ENCODE data around the gene TMEM37. TPM values are rescaled to one million over a fixed set of nuclear protein-coding genes. Genes with fewer than 3 reads are reported as not detected.

TMEM37 gene
- total RNA-seq, 1 donor from 2014 or later = not detected

DNA sequence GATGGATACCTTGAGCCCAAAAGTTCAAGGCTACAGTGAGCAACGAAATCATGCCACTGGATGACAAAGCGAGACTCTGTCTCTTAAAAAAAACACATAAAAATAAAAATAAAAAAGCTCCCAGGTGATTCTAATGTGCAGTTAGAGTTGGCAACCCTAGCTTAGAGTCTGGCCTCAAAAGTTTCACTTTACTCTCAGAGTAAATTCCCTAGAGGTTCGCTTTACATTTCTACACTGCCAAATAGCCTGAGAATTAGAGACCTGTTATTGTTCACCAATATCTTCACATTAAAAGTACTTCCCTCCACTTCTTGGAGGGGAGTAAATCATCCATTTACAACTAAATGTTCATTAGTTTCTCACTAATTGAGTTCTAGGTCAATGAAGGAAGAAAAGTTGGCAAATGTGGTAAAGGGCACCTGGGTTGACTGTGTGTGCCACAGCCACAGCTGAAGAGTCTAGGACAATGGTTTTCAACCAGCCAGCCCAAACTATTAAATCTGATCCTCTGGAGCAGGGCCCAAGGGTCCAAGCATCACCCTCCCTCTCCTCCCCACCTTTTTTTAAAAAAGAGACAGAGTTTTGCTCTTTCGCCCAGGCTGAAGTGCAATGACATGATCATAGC lies 15.2 kb upstream of the TMEM37 start:
- TF ChIP-seq, protein P1, sequence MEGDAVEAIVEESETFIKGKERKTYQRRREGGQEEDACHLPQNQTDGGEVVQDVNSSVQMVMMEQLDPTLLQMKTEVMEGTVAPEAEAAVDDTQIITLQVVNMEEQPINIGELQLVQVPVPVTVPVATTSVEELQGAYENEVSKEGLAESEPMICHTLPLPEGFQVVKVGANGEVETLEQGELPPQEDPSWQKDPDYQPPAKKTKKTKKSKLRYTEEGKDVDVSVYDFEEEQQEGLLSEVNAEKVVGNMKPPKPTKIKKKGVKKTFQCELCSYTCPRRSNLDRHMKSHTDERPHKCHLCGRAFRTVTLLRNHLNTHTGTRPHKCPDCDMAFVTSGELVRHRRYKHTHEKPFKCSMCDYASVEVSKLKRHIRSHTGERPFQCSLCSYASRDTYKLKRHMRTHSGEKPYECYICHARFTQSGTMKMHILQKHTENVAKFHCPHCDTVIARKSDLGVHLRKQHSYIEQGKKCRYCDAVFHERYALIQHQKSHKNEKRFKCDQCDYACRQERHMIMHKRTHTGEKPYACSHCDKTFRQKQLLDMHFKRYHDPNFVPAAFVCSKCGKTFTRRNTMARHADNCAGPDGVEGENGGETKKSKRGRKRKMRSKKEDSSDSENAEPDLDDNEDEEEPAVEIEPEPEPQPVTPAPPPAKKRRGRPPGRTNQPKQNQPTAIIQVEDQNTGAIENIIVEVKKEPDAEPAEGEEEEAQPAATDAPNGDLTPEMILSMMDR (IDR thresholded peaks at IDR 0.05; ENCODE audit: insufficient read depth, low read length, severe bottlenecking) = no peak
- Histone ChIP-seq H3K4me3 (ENCODE audit: low read depth, low read length) (no peak overlapping the region), H3K27me3 (ENCODE audit: control insufficient read depth, insufficient read depth, low read length) (peaks cover 7% of the 10 kb centered on the region), H3K36me3 (ENCODE audit: control insufficient read depth, insufficient read depth, low read length) (no peaks in the 10 kb centered on the region)
- DNase-seq (ENCODE audit: low read depth) = no peak
- FAIRE-seq = no peak

DNA sequence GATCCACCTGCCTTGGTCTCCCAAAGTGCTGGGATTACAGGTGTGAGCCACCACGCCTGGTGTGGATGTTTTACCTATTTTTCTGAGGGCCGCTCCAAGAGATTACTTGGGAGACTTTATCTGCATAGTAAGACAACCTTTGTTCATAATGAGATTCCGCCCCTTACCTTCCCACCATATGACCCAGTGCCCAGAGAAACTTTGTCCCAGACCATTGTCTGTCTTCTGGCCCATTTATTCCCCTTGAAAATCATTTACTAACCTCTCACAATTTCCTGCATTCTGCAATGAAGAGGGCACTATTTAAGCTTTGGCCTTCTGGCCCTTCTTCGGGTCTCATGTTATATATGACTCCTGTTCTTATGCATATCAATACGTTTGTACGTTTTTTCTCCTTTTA lies 13.7 kb upstream of the TMEM37 start:
- peaks cover 7% of the 10 kb centered on the region for H3K27me3 ChIP-seq (ENCODE audit: control insufficient read depth, insufficient read depth, low read length)
- TF ChIP-seq, protein P1 (IDR thresholded peaks at IDR 0.05; ENCODE audit: insufficient read depth, low read length, severe bottlenecking) = no peak
- H3K36me3 ChIP-seq (ENCODE audit: control insufficient read depth, insufficient read depth, low read length) = no peaks in the 10 kb centered on the region
- DNase-seq (ENCODE audit: low read depth) = no peak
- H3K4me3 ChIP-seq (ENCODE audit: low read depth, low read length) = no peak overlapping the region
- no peak for FAIRE-seq

DNA sequence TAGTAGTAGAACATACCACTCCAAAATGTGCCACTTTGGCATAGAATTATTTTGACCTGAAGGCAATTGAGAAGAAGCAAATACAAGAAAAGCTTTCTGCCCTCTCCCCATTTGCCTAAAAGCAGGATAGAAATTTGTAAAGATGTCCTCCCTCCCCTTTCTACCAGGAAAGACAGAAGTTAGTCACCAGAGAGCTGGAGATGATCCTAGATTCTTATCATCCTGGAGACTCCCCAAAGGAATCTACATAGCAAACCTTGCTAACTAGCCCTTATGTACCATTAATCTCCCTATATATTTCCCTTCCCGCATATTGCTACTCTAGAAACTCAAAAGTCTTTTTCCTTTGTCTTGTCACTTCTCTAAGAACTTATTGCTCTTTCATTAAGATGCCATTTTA lies 12.6 kb upstream of the TMEM37 start:
- H3K36me3 ChIP-seq (ENCODE audit: control insufficient read depth, insufficient read depth, low read length) = no peaks in the 10 kb centered on the region
- FAIRE-seq (no peak), DNase-seq (ENCODE audit: low read depth) (no peak)
- TF ChIP-seq, protein P1 (IDR thresholded peaks at IDR 0.05; ENCODE audit: insufficient read depth, low read length, severe bottlenecking) = no peak
- H3K4me3 ChIP-seq (ENCODE audit: low read depth, low read length) = no peak overlapping the region
- H3K27me3 ChIP-seq (ENCODE audit: control insufficient read depth, insufficient read depth, low read length) = peaks cover 6% of the 10 kb centered on the region

DNA sequence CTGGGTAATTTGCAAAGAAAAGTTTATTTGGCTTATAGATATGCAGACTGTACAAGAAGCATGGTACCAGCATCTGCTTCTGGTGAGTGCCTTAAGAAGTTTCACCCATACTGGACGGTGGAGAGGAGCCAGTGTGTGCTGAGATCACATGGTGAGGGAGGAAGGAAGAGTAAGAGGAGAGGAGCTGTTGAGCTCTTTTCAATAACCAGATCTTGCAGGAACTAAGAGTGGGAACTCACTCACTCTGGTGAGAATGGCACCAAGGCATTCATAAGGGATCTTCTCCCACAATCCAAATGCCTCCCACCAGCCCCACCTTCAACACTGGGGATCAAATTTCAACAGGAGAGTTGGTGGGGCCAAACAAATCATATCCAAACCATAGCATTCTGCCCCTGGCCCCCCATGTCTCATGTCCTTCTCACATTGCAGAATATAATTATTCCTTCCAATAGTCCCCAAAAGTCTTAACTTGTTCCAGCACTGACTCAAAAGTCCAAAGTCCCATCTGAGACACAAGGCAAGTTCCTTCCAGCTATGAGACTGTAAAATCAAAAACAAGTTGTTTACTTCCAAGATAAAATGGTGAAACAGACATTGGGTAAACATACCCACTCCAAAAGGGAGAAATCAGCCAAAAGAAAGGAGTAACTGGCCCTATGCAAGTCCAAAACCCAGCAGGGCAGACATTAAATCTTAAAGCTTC lies 11.7 kb upstream of the TMEM37 start:
- Histone ChIP-seq H3K4me3 (ENCODE audit: low read depth, low read length) (no peak overlapping the region), H3K27me3 (ENCODE audit: control insufficient read depth, insufficient read depth, low read length) (peaks cover 9% of the 10 kb centered on the region), H3K36me3 (ENCODE audit: control insufficient read depth, insufficient read depth, low read length) (no peaks in the 10 kb centered on the region)
- FAIRE-seq (no peak), DNase-seq (ENCODE audit: low read depth) (no peak)
- TF ChIP-seq, protein P1 (IDR thresholded peaks at IDR 0.05; ENCODE audit: insufficient read depth, low read length, severe bottlenecking) = no peak

DNA sequence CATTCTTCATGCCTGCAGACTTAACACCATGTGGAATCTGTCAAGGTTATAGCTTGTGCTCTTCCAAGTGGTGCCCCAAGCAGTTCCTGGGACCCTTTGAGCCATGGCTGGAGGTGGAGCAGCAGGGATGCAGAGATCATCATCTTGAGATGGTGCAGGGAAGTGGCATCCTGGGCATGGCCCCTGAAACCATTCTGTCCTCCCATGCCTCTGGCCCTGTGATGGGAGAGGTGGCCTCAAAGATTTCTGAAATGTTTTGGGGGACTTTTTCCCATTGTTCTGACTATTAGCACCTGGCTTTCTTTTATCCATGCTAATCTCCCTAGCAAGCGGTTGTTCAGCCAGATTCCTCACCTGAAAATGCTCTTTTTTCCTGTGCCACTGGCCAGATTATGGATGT lies 10.3 kb upstream of the TMEM37 start:
- H3K27me3 ChIP-seq (ENCODE audit: control insufficient read depth, insufficient read depth, low read length) = peaks cover 9% of the 10 kb centered on the region
- no peak for DNase-seq (ENCODE audit: low read depth)
- TF ChIP-seq, protein P1 (IDR thresholded peaks at IDR 0.05; ENCODE audit: insufficient read depth, low read length, severe bottlenecking) = no peak
- no peak overlapping the region for H3K4me3 ChIP-seq (ENCODE audit: low read depth, low read length)
- no peaks in the 10 kb centered on the region for H3K36me3 ChIP-seq (ENCODE audit: control insufficient read depth, insufficient read depth, low read length)
- no peak for FAIRE-seq
